NCI-H1417 treated with DMSO at 0.1 percent for 48 hours (cell line): ENCODE data around the gene EPHX1.

ENCODE experiments used
- DNase-seq: peaks from one replicate; lab custom pipeline; 2025; lab: John Stamatoyannopoulos, UW

EPHX1 gene

GRCh38 chr1:225861834-225862580, 52.1 kb downstream of the EPHX1 start:
- DNase-seq, result no peak

- DNase-seq, result no peak
These were observed 52.6 kb downstream of the EPHX1 start for GRCh38 chr1:225862581-225862950.

GRCh38 chr1:225863167-225863566, 53.2 kb downstream of the EPHX1 start:
- DNase-seq, result no peak

GRCh38 chr1:225865514-225865913, 55.6 kb downstream of the EPHX1 start:
- DNase-seq, result no peak

- DNase-seq, result no peak
These were observed 56.3 kb downstream of the EPHX1 start for GRCh38 chr1:225866061-225866837.

GRCh38 chr1:225866981-225867380, 57.1 kb downstream of the EPHX1 start:
- DNase-seq, result no peak

GRCh38 chr1:225868631-225869330, 58.9 kb downstream of the EPHX1 start:
- peak; percentile 4 for DNase-seq

GRCh38 chr1:225870911-225871310, 61.0 kb downstream of the EPHX1 start:
- DNase-seq, result no peak

GRCh38 chr1:225871359-225872074, 61.6 kb downstream of the EPHX1 start:
- DNase-seq, result peak; percentile 67

GRCh38 chr1:225872075-225872430, 62.1 kb downstream of the EPHX1 start:
- DNase-seq, result no peak

GRCh38 chr1:225873281-225873850, 63.4 kb downstream of the EPHX1 start:
- DNase-seq, result no peak

- no peak for DNase-seq
These were observed 64.5 kb downstream of the EPHX1 start for GRCh38 chr1:225874431-225874830.

GRCh38 chr1:225875044-225875815, 65.3 kb downstream of the EPHX1 start:
- DNase-seq, result no peak

GRCh38 chr1:225876900-225877510, 67.1 kb downstream of the EPHX1 start:
- no peak for DNase-seq

GRCh38 chr1:225877580-225877979, 67.7 kb downstream of the EPHX1 start:
- DNase-seq, result no peak

- no peak for DNase-seq
These were observed 68.4 kb downstream of the EPHX1 start for GRCh38 chr1:225878282-225878681.

- DNase-seq, result no peak
These were observed 69.7 kb downstream of the EPHX1 start for GRCh38 chr1:225879521-225880221.

- no peak for DNase-seq
These were observed 70.3 kb downstream of the EPHX1 start for GRCh38 chr1:225880222-225880588.

GRCh38 chr1:225880636-225881035, 70.7 kb downstream of the EPHX1 start:
- DNase-seq, result no peak
